ENCODE results near the gene DCAF17. TPM values are rescaled to one million over a fixed set of nuclear protein-coding genes. Genes with fewer than 3 reads are reported as not detected.

DCAF17 gene
- total RNA-seq, 4 donors from 2014 or later = 12.0 to 22.8 (median 14.3) TPM

- TF ChIP-seq POLR2A (IDR thresholded peaks at IDR 0.05; ENCODE audit: low read depth) (no peak), POLR2AphosphoS5 (IDR thresholded peaks at IDR 0.05) (no peak), CTCF (IDR thresholded peaks at IDR 0.05) (no peak)
- intact Hi-C loops (cut with DNase I) = no loop called here
Observed at GRCh38 chr2:171402906-171403580, 31.0 kb upstream of the DCAF17 start.

DNA sequence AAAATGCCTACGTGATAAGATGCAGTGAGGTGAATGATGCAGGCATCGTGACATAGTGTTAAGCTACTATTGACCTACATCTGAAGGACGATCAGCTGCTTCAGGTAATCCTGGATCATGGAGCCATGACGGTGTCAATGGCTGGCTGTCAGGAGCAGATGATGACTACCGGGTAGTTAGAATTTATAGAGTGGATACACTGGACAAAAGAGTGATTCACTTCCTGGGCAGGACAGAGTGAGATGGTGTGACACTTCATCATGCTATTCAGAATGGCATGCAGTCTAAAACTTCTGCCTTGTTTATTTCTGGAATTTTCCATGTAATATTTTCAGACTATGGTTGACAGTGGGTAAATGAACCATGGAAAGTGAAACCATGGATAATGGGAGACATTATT, 29.8 kb upstream of the DCAF17 start:
- TF ChIP-seq CTCF (IDR thresholded peaks at IDR 0.05) = no peak
- TF ChIP-seq POLR2A (IDR thresholded peaks at IDR 0.05; ENCODE audit: low read depth) = no peak
- TF ChIP-seq EP300 (IDR thresholded peaks at IDR 0.05) = no peak
- TF ChIP-seq POLR2AphosphoS5 (IDR thresholded peaks at IDR 0.05) = no peak

More at GRCh38 chr2:171402906-171403580, 31.0 kb upstream of the DCAF17 start:
- Histone ChIP-seq H3K27ac (replicated peaks in 1 of 4) (no peak overlapping the region), H3K4me3 (no peak overlapping the region), H3K36me3 (no peaks in the 10 kb centered on the region), H3K27me3 (no peaks in the 10 kb centered on the region), H3K4me1 (peaks cover 0 to 6% (median 0%) of the 10 kb centered on the region in 4 donors), H3K9me3 (peaks cover 0 to 9% (median 0%) of the 10 kb centered on the region in 4 donors)
- no peak for DNase-seq (ENCODE audit: extremely low spot score)
- WGBS = 83% methylated on average over 4 of the region's 4 CpGs

DNA sequence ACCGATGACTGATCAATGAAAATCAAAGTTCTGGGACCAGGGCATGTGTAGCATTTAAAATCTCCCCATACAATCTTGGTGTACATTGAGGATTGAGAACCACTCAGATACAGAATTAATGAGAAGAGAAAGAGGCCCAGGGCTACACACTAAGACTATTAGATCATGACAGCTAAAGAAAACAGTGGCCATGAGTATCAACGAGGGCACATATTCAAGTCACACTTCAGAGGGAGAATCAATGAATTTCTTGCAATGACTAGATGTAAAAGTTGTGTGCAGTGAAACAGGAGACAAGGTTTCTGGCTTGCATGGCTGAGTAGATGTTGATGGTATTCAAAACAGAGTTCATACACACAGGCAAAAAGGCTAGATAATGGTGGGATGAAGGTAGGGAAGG, 29.3 kb upstream of the DCAF17 start:
- H3K4me3 ChIP-seq = no peak overlapping the region
- H3K27me3 ChIP-seq = no peaks in the 10 kb centered on the region
- DNase-seq (ENCODE audit: extremely low spot score) = no peak
- no peak for TF ChIP-seq POLR2A (IDR thresholded peaks at IDR 0.05; ENCODE audit: low read depth)
- H3K27ac ChIP-seq (replicated peaks in 1 of 4) = no peak overlapping the region
- intact Hi-C loops (cut with DNase I) = no loop called here
- peaks cover 0 to 9% (median 0%) of the 10 kb centered on the region in 4 donors for H3K9me3 ChIP-seq
- WGBS = 96% methylated on average over 2 of the region's 2 CpGs
- peaks cover 0 to 12% (median 5%) of the 10 kb centered on the region in 4 donors for H3K4me1 ChIP-seq
- H3K36me3 ChIP-seq = no peaks in the 10 kb centered on the region

More for the DNA sequence above, 29.8 kb upstream of the DCAF17 start:
- intact Hi-C loops (cut with DNase I) = no loop called here
- 75% methylated on average over 5 of the region's 5 CpGs for WGBS
- H3K27ac ChIP-seq (replicated peaks in 1 of 4) = no peak overlapping the region
- H3K27me3 ChIP-seq = no peaks in the 10 kb centered on the region
- H3K4me3 ChIP-seq = no peak overlapping the region
- DNase-seq (ENCODE audit: extremely low spot score) = no peak
- peaks cover 0 to 7% (median under 1%) of the 10 kb centered on the region in 4 donors for H3K4me1 ChIP-seq
- H3K36me3 ChIP-seq = no peaks in the 10 kb centered on the region
- peaks cover 0 to 9% (median 0%) of the 10 kb centered on the region in 4 donors for H3K9me3 ChIP-seq

DNA sequence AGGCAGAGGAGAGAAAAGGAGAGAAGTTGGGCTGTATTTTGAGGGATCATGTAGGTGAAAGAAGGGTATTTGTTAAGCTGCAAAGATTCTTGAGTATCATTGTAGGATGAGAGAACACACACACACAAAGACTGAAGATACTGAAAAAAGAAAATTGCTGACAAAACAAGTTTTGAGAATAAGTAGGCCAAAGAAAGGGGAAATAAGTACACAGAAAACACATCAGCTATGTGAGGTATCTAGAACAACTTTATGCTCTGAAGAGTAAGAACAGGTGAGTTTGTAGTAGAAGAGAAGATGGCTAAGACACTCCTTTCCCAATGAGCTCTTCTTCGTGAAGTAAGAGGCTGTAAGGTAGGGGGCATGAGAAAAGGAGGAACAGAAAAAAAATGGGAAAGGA, 28.5 kb upstream of the DCAF17 start:
- no peak for DNase-seq (ENCODE audit: extremely low spot score)
- H3K36me3 ChIP-seq = no peaks in the 10 kb centered on the region
- WGBS = 93% methylated on average over 1 of the region's 1 CpG
- H3K27me3 ChIP-seq = no peaks in the 10 kb centered on the region
- peaks cover 0 to 9% (median 0%) of the 10 kb centered on the region in 4 donors for H3K9me3 ChIP-seq
- H3K4me1 ChIP-seq = peaks cover 4 to 20% (median 13%) of the 10 kb centered on the region in 4 donors
- H3K4me3 ChIP-seq = no peak overlapping the region
- no peak overlapping the region for H3K27ac ChIP-seq (replicated peaks in 1 of 4)
- intact Hi-C loops (cut with DNase I) = no loop called here
- TF ChIP-seq POLR2AphosphoS5 (IDR thresholded peaks at IDR 0.05) = no peak
- TF ChIP-seq CTCF (IDR thresholded peaks at IDR 0.05) = no peak

GRCh38 chr2:171406044-171406443, 28.0 kb upstream of the DCAF17 start:
- intact Hi-C loops (cut with DNase I) = no loop called here
- H3K27me3 ChIP-seq = no peaks in the 10 kb centered on the region
- H3K4me3 ChIP-seq = no peak overlapping the region
- WGBS = 81% methylated on average over 1 of the region's 1 CpG
- H3K9me3 ChIP-seq = peaks cover 0 to 9% (median 0%) of the 10 kb centered on the region in 4 donors
- peaks cover 7 to 23% (median 16%) of the 10 kb centered on the region in 4 donors for H3K4me1 ChIP-seq
- DNase-seq (ENCODE audit: extremely low spot score) = no peak
- no peak overlapping the region for H3K27ac ChIP-seq (replicated peaks in 1 of 4)
- TF ChIP-seq EP300 (IDR thresholded peaks at IDR 0.05) (no peak), POLR2A (IDR thresholded peaks at IDR 0.05; ENCODE audit: low read depth) (no peak), CTCF (IDR thresholded peaks at IDR 0.05) (no peak), POLR2AphosphoS5 (IDR thresholded peaks at IDR 0.05) (no peak)
- H3K36me3 ChIP-seq = no peaks in the 10 kb centered on the region
